Stimulated activated effector memory CD8-positive, alpha-beta T cell treated with anti-CD3 and anti-CD28 coated beads, Interleukin-12 subunit alpha, Interleukin-12 subunit beta, amount 100 ng/mL, for 72 hours (primary cell): Measurements from ENCODE around the gene NUAK1.

ENCODE experiments used
- ATAC-seq: fragments of 150-1000 bp; cut with Tn5 transposase; 2 replicates; pipeline ENCODE4 v1.10.0; 2021
- DNase-seq, 2 donors: peaks; one replicate each; pipeline ENCODE4 v3.0.0; 2021 to 2022; ENCODE audit warnings: low spot score in 2 of 2
- H3K27ac Mint-ChIP-seq: one replicate; pipeline ENCODE4 v1.8.0; 2022; ENCODE audit warnings: mild to moderate bottlenecking, mixed read lengths
- H3K36me3 Mint-ChIP-seq: one replicate; pipeline ENCODE4 v1.8.0; 2022; ENCODE audit warnings: mild to moderate bottlenecking, mixed read lengths
- H3K4me1 Mint-ChIP-seq: one replicate; pipeline ENCODE4 v1.8.0; 2022; ENCODE audit warnings: mixed read lengths
- H3K4me3 Mint-ChIP-seq: one replicate; pipeline ENCODE4 v1.8.0; 2022; ENCODE audit warnings: mild to moderate bottlenecking, mixed read lengths
- H3K9me3 Mint-ChIP-seq: one replicate; pipeline ENCODE4 v1.8.0; 2022; ENCODE audit warnings: mixed read lengths

The NUAK1 gene

GRCh38 chr12:106090591-106091445, 47.9 kb downstream of the NUAK1 start:
- Mint-ChIP-seq H3K4me1 (no peaks in the 10 kb centered on the region), H3K9me3 (no peaks in the 10 kb centered on the region), H3K36me3 (no peaks in the 10 kb centered on the region), H3K27ac (no peak overlapping the region), H3K4me3 (no peak overlapping the region)
- no peak for ATAC-seq
- DNase-seq, result no peak

- Mint-ChIP-seq H3K9me3 (no peaks in the 10 kb centered on the region), H3K4me3 (no peak overlapping the region), H3K36me3 (no peaks in the 10 kb centered on the region), H3K4me1 (no peaks in the 10 kb centered on the region), H3K27ac (no peak overlapping the region)
- ATAC-seq (no peak), DNase-seq (no peak)
Observed at GRCh38 chr12:106089935-106090334, 48.8 kb downstream of the NUAK1 start.

GRCh38 chr12:106088811-106089485, 49.8 kb downstream of the NUAK1 start:
- DNase-seq, result no peak
- H3K4me3 Mint-ChIP-seq, result no peak overlapping the region
- no peaks in the 10 kb centered on the region for H3K4me1 Mint-ChIP-seq
- no peaks in the 10 kb centered on the region for H3K9me3 Mint-ChIP-seq
- H3K36me3 Mint-ChIP-seq, result no peaks in the 10 kb centered on the region
- ATAC-seq, result no peak
- no peak overlapping the region for H3K27ac Mint-ChIP-seq

- H3K27ac Mint-ChIP-seq, result no peak overlapping the region
- H3K4me1 Mint-ChIP-seq, result no peaks in the 10 kb centered on the region
- no peaks in the 10 kb centered on the region for H3K36me3 Mint-ChIP-seq
- DNase-seq (no peak), ATAC-seq (no peak)
- H3K9me3 Mint-ChIP-seq, result no peaks in the 10 kb centered on the region
- H3K4me3 Mint-ChIP-seq, result no peak overlapping the region
Observed at GRCh38 chr12:106088246-106088808, 50.4 kb downstream of the NUAK1 start.

GRCh38 chr12:106086696-106087095, 52.1 kb downstream of the NUAK1 start:
- Mint-ChIP-seq H3K27ac (no peak overlapping the region), H3K4me1 (no peaks in the 10 kb centered on the region), H3K9me3 (no peaks in the 10 kb centered on the region), H3K36me3 (no peaks in the 10 kb centered on the region), H3K4me3 (no peak overlapping the region)
- DNase-seq (no peak), ATAC-seq (no peak)

- H3K27ac Mint-ChIP-seq, result no peak overlapping the region
- H3K36me3 Mint-ChIP-seq, result no peaks in the 10 kb centered on the region
- H3K4me1 Mint-ChIP-seq, result no peaks in the 10 kb centered on the region
- no peaks in the 10 kb centered on the region for H3K9me3 Mint-ChIP-seq
- DNase-seq (no peak), ATAC-seq (peak; percentile 74)
- H3K4me3 Mint-ChIP-seq, result no peak overlapping the region
Observed at GRCh38 chr12:106085213-106085612, 53.5 kb downstream of the NUAK1 start.

DNA sequence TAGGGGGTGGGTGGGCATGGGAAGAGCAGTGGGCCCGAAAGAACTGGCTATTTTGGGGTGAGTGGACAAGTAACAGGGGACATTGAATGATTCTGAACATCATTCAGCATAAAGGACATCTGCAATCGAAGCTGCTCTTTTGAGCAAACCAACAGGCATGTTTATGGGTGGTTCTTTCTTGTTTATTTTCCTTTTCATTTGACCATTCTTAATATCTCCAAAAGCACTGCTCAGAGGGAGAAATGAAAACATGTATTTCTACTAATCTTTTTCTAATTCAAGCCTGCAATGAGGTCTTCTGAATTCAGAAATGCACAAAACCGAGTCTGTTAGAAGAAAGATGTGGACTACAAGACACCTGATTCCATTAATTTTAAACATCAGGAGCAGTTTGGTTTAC, 54.0 kb downstream of the NUAK1 start:
- DNase-seq (no peak), ATAC-seq (no peak)
- Mint-ChIP-seq H3K36me3 (no peaks in the 10 kb centered on the region), H3K4me1 (no peaks in the 10 kb centered on the region), H3K27ac (no peak overlapping the region), H3K9me3 (no peaks in the 10 kb centered on the region), H3K4me3 (no peak overlapping the region)

- no peak overlapping the region for H3K4me3 Mint-ChIP-seq
- no peaks in the 10 kb centered on the region for H3K9me3 Mint-ChIP-seq
- no peaks in the 10 kb centered on the region for H3K36me3 Mint-ChIP-seq
- no peak overlapping the region for H3K27ac Mint-ChIP-seq
- H3K4me1 Mint-ChIP-seq, result no peaks in the 10 kb centered on the region
- DNase-seq, result no peak
- ATAC-seq, result no peak
Observed at GRCh38 chr12:106084014-106084671, 54.6 kb downstream of the NUAK1 start.

DNA sequence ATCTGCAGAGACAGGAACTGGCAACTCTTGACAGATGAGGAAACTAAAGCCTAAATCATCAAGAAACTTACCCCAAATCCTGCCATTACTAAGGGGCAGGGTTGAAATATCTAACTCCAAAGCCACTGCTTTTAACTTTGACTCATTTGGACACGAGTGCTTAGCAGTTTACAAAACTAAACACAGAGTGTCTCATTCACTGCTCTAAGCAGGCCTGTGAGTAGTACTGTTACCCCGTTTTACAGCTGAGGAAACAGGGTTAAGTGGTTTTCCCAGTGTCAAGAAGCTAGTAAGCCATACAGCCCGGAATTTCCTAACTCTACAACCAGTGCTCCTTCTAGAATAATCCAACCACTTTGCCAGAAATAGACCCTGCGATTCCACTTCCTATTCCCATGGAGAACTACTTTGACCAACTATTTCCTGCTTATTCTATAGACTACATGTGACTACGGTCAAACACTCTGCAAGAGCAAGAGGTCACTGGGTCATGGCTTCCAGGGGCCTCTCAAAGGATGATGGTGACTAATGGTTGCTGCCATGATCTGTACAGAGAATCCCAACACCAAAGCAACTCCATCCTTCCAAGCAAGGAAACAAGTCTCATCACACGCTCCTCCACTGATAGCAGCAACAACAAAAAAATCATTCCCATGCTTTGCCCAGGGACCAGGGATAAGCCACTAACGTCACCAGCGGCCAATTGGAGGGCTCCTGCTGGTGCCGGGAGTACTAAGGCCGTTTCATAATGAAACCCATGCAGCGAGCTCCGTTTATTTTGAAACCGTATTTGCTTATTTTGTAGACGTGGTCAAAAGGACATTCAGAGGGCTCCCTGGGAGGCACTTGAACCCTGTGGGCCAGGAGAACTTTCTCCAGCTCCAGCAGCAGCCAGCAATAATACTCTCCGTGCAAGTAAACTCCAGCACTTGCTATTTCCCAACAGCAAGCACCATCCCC, 56.3 kb downstream of the NUAK1 start:
- DNase-seq (no peak), ATAC-seq (no peak)
- Mint-ChIP-seq H3K4me1 (no peaks in the 10 kb centered on the region), H3K27ac (no peak overlapping the region), H3K9me3 (no peaks in the 10 kb centered on the region), H3K36me3 (no peaks in the 10 kb centered on the region), H3K4me3 (no peak overlapping the region)

- Mint-ChIP-seq H3K27ac (no peak overlapping the region), H3K9me3 (no peaks in the 10 kb centered on the region), H3K4me3 (no peak overlapping the region), H3K36me3 (no peaks in the 10 kb centered on the region), H3K4me1 (no peaks in the 10 kb centered on the region)
- no peak for DNase-seq
- no peak for ATAC-seq
Observed at GRCh38 chr12:106081606-106082005, 57.1 kb downstream of the NUAK1 start.

- ATAC-seq, result no peak
- no peak overlapping the region for H3K27ac Mint-ChIP-seq
- DNase-seq, result no peak
- H3K9me3 Mint-ChIP-seq, result no peaks in the 10 kb centered on the region
- no peak overlapping the region for H3K4me3 Mint-ChIP-seq
- no peaks in the 10 kb centered on the region for H3K4me1 Mint-ChIP-seq
- no peaks in the 10 kb centered on the region for H3K36me3 Mint-ChIP-seq
Observed at GRCh38 chr12:106080791-106081170, 58.0 kb downstream of the NUAK1 start.

- H3K36me3 Mint-ChIP-seq, result no peaks in the 10 kb centered on the region
- H3K4me1 Mint-ChIP-seq, result no peaks in the 10 kb centered on the region
- DNase-seq (no peak), ATAC-seq (no peak)
- no peak overlapping the region for H3K4me3 Mint-ChIP-seq
- no peaks in the 10 kb centered on the region for H3K9me3 Mint-ChIP-seq
- no peak overlapping the region for H3K27ac Mint-ChIP-seq
Observed at GRCh38 chr12:106080041-106080790, 58.5 kb downstream of the NUAK1 start.

DNA sequence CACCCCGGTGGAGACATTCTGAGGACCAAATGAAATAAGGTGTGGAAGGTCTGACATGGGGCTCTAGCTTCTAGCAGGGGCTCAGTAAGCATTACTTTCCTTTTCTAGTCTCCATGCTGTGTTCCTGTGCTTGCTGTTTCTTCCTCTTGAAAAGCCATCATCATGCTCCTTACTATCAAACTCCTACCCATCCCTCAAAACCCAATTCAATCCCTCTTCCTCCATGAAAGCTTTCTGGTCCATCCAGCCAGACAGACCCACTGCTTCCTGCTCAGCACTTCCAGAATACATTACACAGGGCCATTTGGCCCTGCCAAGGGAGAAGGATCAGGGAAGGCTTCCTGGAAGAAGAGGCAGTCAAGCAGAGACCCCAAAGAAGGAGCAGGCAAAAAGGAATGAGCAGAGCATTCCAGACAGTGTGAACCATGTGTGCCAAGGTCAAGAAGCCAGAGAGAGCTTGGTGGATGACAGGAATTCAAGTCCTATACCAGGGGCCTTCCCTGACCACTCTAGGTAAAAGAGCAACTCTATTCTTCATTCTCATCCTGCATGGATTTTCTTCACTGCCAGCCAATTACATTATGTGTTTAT, 59.5 kb downstream of the NUAK1 start:
- ATAC-seq (no peak), DNase-seq (no peak)
- no peak overlapping the region for H3K27ac Mint-ChIP-seq
- H3K9me3 Mint-ChIP-seq, result no peaks in the 10 kb centered on the region
- H3K4me1 Mint-ChIP-seq, result no peaks in the 10 kb centered on the region
- H3K4me3 Mint-ChIP-seq, result no peak overlapping the region
- no peaks in the 10 kb centered on the region for H3K36me3 Mint-ChIP-seq
